Measurements from ENCODE around the gene MBOAT7.
"Not testable (repeated sequence)": the region's sequence is repeated elsewhere in the genome, so short reads cannot be mapped to it uniquely, and the experiment has no call there.

MBOAT7 gene

GRCh38 chr19:54218960-54219661, 29.7 kb upstream of the MBOAT7 start:
- no peak overlapping the region for H3K4me3 ChIP-seq (ENCODE audit: low read depth, low read length)
- TF ChIP-seq CTCF (IDR thresholded peaks at IDR 0.05; ENCODE audit: low read depth, low read length): no peak

- no peak for TF ChIP-seq CTCF (IDR thresholded peaks at IDR 0.05; ENCODE audit: low read depth, low read length)
- H3K4me3 ChIP-seq (ENCODE audit: low read depth, low read length): no peak overlapping the region
Observed at GRCh38 chr19:54218259-54218658, 28.9 kb upstream of the MBOAT7 start.

GRCh38 chr19:54217517-54218247, 28.3 kb upstream of the MBOAT7 start:
- H3K4me3 ChIP-seq (ENCODE audit: low read depth, low read length): not testable (repeated sequence)

GRCh38 chr19:54216869-54217268, 27.5 kb upstream of the MBOAT7 start:
- H3K4me3 ChIP-seq (ENCODE audit: low read depth, low read length): no peak overlapping the region
- no peak for TF ChIP-seq CTCF (IDR thresholded peaks at IDR 0.05; ENCODE audit: low read depth, low read length)

GRCh38 chr19:54214734-54215133, 25.4 kb upstream of the MBOAT7 start:
- not testable (repeated sequence) for H3K4me3 ChIP-seq (ENCODE audit: low read depth, low read length)

GRCh38 chr19:54214217-54214616, 24.8 kb upstream of the MBOAT7 start:
- not testable (repeated sequence) for H3K4me3 ChIP-seq (ENCODE audit: low read depth, low read length)

- TF ChIP-seq CTCF (IDR thresholded peaks at IDR 0.05; ENCODE audit: low read depth, low read length): no peak
- H3K4me3 ChIP-seq (ENCODE audit: low read depth, low read length): no peak overlapping the region
Observed at GRCh38 chr19:54211235-54211634, 21.9 kb upstream of the MBOAT7 start.

- no peak for TF ChIP-seq CTCF (IDR thresholded peaks at IDR 0.05; ENCODE audit: low read depth, low read length)
- no peak overlapping the region for H3K4me3 ChIP-seq (ENCODE audit: low read depth, low read length)
Observed at GRCh38 chr19:54209811-54210494, 20.6 kb upstream of the MBOAT7 start.
